Skin epidermis (tissue), 12 donors: ENCODE results near the gene HSPA14.
A peak's percentile ranks its signal among the peaks of the same experiment; 100 is the strongest.
"Not testable (repeated sequence)": the region's sequence is repeated elsewhere in the genome, so short reads cannot be mapped to it uniquely, and the experiment has no call there.

Experiments
- H3K27ac ChIP-seq, 21 experiments: fragments of 200-600 bp; sonication (generic) in 11 of 21; one replicate each; pipeline ENCODE4 v1.5.0; 2020; ENCODE audit warnings: mild to moderate bottlenecking in 3 of 21, inconsistent platforms in 2 of 21, moderate library complexity in 2 of 21
- H3K4me3 ChIP-seq, 7 experiments: fragments of 200-600 bp; sonication (generic) in 2 of 7; one replicate each; pipeline ENCODE4 v1.5.0; 2020; ENCODE audit warnings: inconsistent platforms in 2 of 7, mild to moderate bottlenecking in 2 of 7, moderate library complexity in 1 of 7

Gene HSPA14

GRCh38 chr10:14837757-14838581 lies at the start of gene HSPA14, which contains the start of the genes CDNF and MSANTD7:
Gene HSPA14, plus strand, starts transcription at chr10:14838306. Its CDS starts 97 bp downstream, at chr10:14838403.
Gene CDNF, minus strand, starts transcription at chr10:14838037. Its CDS starts 91 bp downstream, at chr10:14837946.
Gene MSANTD7, plus strand, starts transcription at chr10:14838306. Its CDS starts 3,979 bp downstream, at chr10:14842285.
- peak within 1 kb of the TSS; percentile 93 to 100 (median 96) for H3K4me3 ChIP-seq
- H3K27ac ChIP-seq: peak within 1 kb of the TSS; percentile 86 to 99 (median 94)

- Histone ChIP-seq H3K27ac (no peak overlapping the region), H3K4me3 (no peak overlapping the region)
Observed at GRCh38 chr10:14798636-14799035, 39.5 kb upstream of the HSPA14 start.

GRCh38 chr10:14800397-14800796 lies 37.7 kb upstream of the HSPA14 start:
- Histone ChIP-seq H3K27ac (no peak overlapping the region), H3K4me3 (no peak overlapping the region)

GRCh38 chr10:14801723-14802122 lies 36.4 kb upstream of the HSPA14 start:
- Histone ChIP-seq H3K27ac (no peak overlapping the region), H3K4me3 (no peak overlapping the region)

GRCh38 chr10:14803827-14804226 lies 34.3 kb upstream of the HSPA14 start:
- Histone ChIP-seq H3K4me3 (no peak overlapping the region), H3K27ac (no peak overlapping the region)

- Histone ChIP-seq H3K4me3 (no peak overlapping the region), H3K27ac (no peak overlapping the region)
Observed at GRCh38 chr10:14806318-14806717, 31.8 kb upstream of the HSPA14 start.

GRCh38 chr10:14810969-14811953 lies 26.8 kb upstream of the HSPA14 start:
- H3K4me3 ChIP-seq: no peak overlapping the region
- no peak overlapping the region for H3K27ac ChIP-seq

GRCh38 chr10:14812271-14812670 lies 25.8 kb upstream of the HSPA14 start:
- H3K27ac ChIP-seq: no peak overlapping the region

GRCh38 chr10:14815681-14816080 lies 22.4 kb upstream of the HSPA14 start:
- Histone ChIP-seq H3K4me3 (no peak overlapping the region), H3K27ac (no peak overlapping the region)

More at GRCh38 chr10:14812271-14812670, 25.8 kb upstream of the HSPA14 start:
- no peak overlapping the region for H3K4me3 ChIP-seq

- H3K4me3 ChIP-seq, H3K27ac ChIP-seq: not testable (repeated sequence)
Observed at GRCh38 chr10:14816717-14817116, 21.4 kb upstream of the HSPA14 start.

- no peak overlapping the region for H3K27ac ChIP-seq
Observed at GRCh38 chr10:14820010-14820774, 17.9 kb upstream of the HSPA14 start.

GRCh38 chr10:14820775-14821154 lies 17.3 kb upstream of the HSPA14 start:
- H3K4me3 ChIP-seq: no peak overlapping the region

More at GRCh38 chr10:14820010-14820774, 17.9 kb upstream of the HSPA14 start:
- H3K4me3 ChIP-seq: no peak overlapping the region

GRCh38 chr10:14821635-14822375 lies 16.3 kb upstream of the HSPA14 start:
- Histone ChIP-seq H3K27ac (no peak overlapping the region), H3K4me3 (no peak overlapping the region)

More at GRCh38 chr10:14820775-14821154, 17.3 kb upstream of the HSPA14 start:
- no peak overlapping the region for H3K27ac ChIP-seq

GRCh38 chr10:14822879-14823755 lies 15.0 kb upstream of the HSPA14 start:
- H3K4me3 ChIP-seq: no peak overlapping the region
- no peak overlapping the region for H3K27ac ChIP-seq

- H3K27ac ChIP-seq: no peak overlapping the region
- no peak overlapping the region for H3K4me3 ChIP-seq
Observed at GRCh38 chr10:14823966-14824365, 14.1 kb upstream of the HSPA14 start.

- Histone ChIP-seq H3K4me3 (no peak overlapping the region), H3K27ac (no peak overlapping the region)
Observed at GRCh38 chr10:14826076-14826829, 11.9 kb upstream of the HSPA14 start.

- Histone ChIP-seq H3K4me3 (no peak overlapping the region), H3K27ac (no peak overlapping the region)
Observed at GRCh38 chr10:14833106-14833505, 5.0 kb upstream of the HSPA14 start.
